Tibial artery (tissue), 4 donors: ENCODE measurements around the gene ENTPD8.

ENCODE experiments used
- DNase-seq, 2 donors: peaks; one replicate each; pipeline ENCODE4 v3.0.0-alpha.2; 2019
- H3K27ac ChIP-seq, 2 donors: fragments of 200-600 bp; sonication (generic) in 1 of 2; 1 replicate in 1 of 2; 2 replicates in 1 of 2; pipeline ENCODE4 v1.5.1; 2018 to 2019; ENCODE audit warnings: mild to moderate bottlenecking in 1 of 2
- H3K27me3 ChIP-seq, 2 donors: fragments of 200-600 bp; sonication (generic) in 1 of 2; one replicate each; pipeline versions ENCODE4 v1.5.1 to v1.6.0; 2016 to 2019
- H3K36me3 ChIP-seq, 3 donors: fragments of 200-600 bp; sonication (generic) in 2 of 3; one replicate each; pipeline ENCODE4 v1.5.1; 2016 to 2019; ENCODE audit warnings: mild to moderate bottlenecking in 2 of 3
- H3K4me1 ChIP-seq, 4 donors: fragments of 200-600 bp; sonication (generic) in 2 of 4; 1 replicate in 3 of 4; 2 replicates in 1 of 4; pipeline ENCODE4 v1.5.1; 2016 to 2019
- H3K4me3 ChIP-seq, 2 donors: fragments of 200-600 bp; sonication (generic) in 1 of 2; 1 replicate in 1 of 2; 2 replicates in 1 of 2; pipeline ENCODE4 v1.5.1; 2018 to 2019; ENCODE audit warnings: mild to moderate bottlenecking in 2 of 2
- H3K9me3 ChIP-seq, 3 donors: fragments of 200-600 bp; sonication (generic) in 1 of 3; one replicate each; pipeline ENCODE4 v1.5.1; 2016 to 2019
- CTCF ChIP-seq, 2 experiments: fragments of 200-600 bp in 1 of 2; fragments of 450-650 bp in 1 of 2; IDR thresholded peaks; one replicate each; pipeline ENCODE4 v1.5.1; 2017 to 2019; ENCODE audit warnings: antibody characterized with exemption in 2 of 2, mild to moderate bottlenecking in 1 of 2, moderate library complexity in 1 of 2
- intact Hi-C: fragments of 100-400 bp; cut with DNase I; formaldehyde crosslinking; loops from one replicate; pipeline ENCODE4 v1.15.0; 2023; ENCODE audit warnings: low total_unique reads

ENTPD8 gene

DNA sequence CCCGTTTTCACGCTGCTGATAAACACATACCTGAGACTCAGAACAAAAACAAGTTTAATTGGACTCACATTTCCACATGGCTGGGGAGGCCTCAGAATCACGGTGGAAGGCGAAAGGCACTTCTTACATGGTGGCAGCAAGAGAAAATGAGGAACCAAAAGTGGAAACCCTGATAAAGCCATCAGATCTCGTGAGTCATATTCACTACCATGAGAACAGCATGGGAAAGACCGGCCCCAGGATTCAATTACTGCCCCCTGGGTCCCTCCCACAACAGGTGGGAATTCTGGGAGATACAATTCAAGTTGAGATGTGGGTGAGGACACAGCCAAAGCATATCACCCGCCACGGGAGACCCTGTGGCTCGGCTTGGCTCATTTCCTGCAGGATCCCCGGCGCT, 38.4 kb downstream of the ENTPD8 start:
- Histone ChIP-seq H3K27me3 (no peaks in the 10 kb centered on the region), H3K27ac (no peak overlapping the region), H3K4me3 (no peak overlapping the region), H3K4me1 (peaks cover 0 to 16% (median 15%) of the 10 kb centered on the region in 4 donors), H3K9me3 (no peaks in the 10 kb centered on the region), H3K36me3 (peaks cover 0 to 9% (median 0%) of the 10 kb centered on the region in 3 donors)
- intact Hi-C loops, result no loop called here
- DNase-seq, result no peak
- no peak for TF ChIP-seq CTCF (IDR thresholded peaks at IDR 0.05)

GRCh38 chr9:137398561-137399468, 42.3 kb downstream of the ENTPD8 start:
- intact Hi-C loops, result no loop called here
- H3K36me3 ChIP-seq, result peaks cover 0 to 20% (median 10%) of the 10 kb centered on the region in 3 donors

DNA sequence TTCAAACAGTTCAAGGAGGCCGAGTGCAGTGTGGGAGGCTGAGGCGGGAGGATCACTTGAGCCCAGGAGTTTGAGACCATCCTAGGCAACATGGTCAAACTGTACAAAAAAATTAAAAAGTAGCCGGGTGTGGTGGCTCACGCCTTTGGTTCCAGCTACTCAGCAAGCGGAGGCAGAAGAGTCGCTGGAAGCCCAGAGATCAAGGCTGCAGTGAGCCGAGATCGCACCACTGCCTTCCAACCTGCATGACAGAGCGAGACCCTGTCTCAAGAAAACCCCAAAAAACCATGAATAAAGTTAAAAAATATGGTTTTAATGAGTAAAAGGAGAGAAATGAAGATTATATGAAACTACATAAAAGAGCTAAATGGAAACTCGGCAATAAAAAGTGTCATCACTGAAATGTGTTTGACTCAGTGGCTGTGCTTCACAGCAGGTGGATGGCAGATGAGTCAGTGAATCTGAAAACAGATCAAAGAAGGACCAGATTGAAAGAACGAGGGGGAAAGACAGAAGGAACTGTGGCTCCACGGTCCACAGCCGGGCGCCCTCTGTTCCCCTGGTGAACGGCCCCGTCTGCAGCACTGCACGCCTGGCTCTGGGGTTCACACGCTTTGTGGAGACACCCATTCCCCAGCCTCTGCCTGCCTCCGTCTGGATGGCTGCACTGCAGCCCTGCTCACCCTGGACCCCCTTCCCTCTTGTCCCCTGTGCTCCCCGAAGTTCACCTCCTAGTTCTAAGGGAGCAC, 43.3 kb downstream of the ENTPD8 start:
- H3K27ac ChIP-seq, result no peak overlapping the region
- intact Hi-C loops, result no loop called here
- H3K36me3 ChIP-seq, result peaks cover 0 to 29% (median 19%) of the 10 kb centered on the region in 3 donors
- H3K4me1 ChIP-seq, result no peaks in the 10 kb centered on the region
- no peaks in the 10 kb centered on the region for H3K27me3 ChIP-seq
- H3K4me3 ChIP-seq, result no peak overlapping the region
- H3K9me3 ChIP-seq, result no peaks in the 10 kb centered on the region
- TF ChIP-seq CTCF (IDR thresholded peaks at IDR 0.05), result no peak
- DNase-seq, result no peak

More at GRCh38 chr9:137398561-137399468, 42.3 kb downstream of the ENTPD8 start:
- no peaks in the 10 kb centered on the region for H3K27me3 ChIP-seq
- TF ChIP-seq CTCF (IDR thresholded peaks at IDR 0.05), result no peak
- H3K9me3 ChIP-seq, result no peaks in the 10 kb centered on the region
- no peak for DNase-seq
- no peak overlapping the region for H3K27ac ChIP-seq
- no peak overlapping the region for H3K4me3 ChIP-seq
- no peaks in the 10 kb centered on the region for H3K4me1 ChIP-seq

DNA sequence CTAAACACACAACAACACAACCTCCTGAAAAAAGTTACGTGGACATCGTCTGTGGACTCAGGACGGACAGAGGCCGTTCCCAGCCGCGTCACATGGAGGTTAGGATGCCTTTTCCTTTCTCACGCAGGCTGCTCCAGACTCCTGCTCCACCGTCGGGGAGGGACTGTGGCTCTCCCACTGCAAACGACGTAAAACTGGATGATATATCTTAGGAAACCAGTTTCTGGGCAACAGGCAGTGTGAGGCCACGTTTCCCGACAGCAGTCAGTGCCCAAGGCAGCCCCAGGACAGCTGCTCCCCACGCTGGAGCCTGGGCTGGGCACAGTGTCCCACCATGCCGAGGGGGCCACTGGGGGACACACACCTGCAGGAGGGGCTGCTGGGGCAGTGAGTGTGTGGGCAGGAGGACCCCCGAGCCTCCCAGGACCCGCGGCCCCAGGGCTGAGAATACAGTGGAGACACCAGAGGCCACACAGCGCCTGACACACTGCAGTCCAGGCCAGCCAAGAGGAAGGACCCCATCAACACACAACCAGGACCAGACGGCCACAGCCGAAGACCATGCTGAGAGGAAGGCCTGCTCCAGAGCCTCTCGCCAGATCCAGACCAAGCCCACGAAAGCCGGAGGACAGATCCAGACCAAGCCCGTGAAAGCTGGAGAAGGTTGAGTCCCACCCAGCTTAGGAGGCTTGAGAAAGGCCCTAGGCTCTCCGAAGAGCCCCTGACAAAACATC, 44.4 kb downstream of the ENTPD8 start:
- Histone ChIP-seq H3K4me3 (no peak overlapping the region), H3K27me3 (no peaks in the 10 kb centered on the region), H3K4me1 (no peaks in the 10 kb centered on the region), H3K9me3 (no peaks in the 10 kb centered on the region), H3K36me3 (peaks cover 0 to 40% (median 19%) of the 10 kb centered on the region in 3 donors), H3K27ac (no peak overlapping the region)
- no peak for DNase-seq
- intact Hi-C loops, result no loop called here
- no peak for TF ChIP-seq CTCF (IDR thresholded peaks at IDR 0.05)

GRCh38 chr9:137396227-137396626, 44.9 kb downstream of the ENTPD8 start:
- H3K36me3 ChIP-seq, result peaks cover 0 to 46% (median 19%) of the 10 kb centered on the region in 3 donors
- H3K4me3 ChIP-seq, result no peak overlapping the region
- H3K27me3 ChIP-seq, result no peaks in the 10 kb centered on the region
- no peak for TF ChIP-seq CTCF (IDR thresholded peaks at IDR 0.05)
- no peaks in the 10 kb centered on the region for H3K9me3 ChIP-seq
- no peak overlapping the region for H3K27ac ChIP-seq
- intact Hi-C loops, result no loop called here
- no peak for DNase-seq
- H3K4me1 ChIP-seq, result no peaks in the 10 kb centered on the region
